ENCODE results near the gene ANGEL1. TPM values are rescaled to one million over a fixed set of nuclear protein-coding genes. Genes with fewer than 3 reads are reported as not detected.

ANGEL1 gene
- total and polyA plus RNA-seq, 9 of the 15 experiments (the other 6 are each of a cell fraction or from before 2014, with no cell fraction given) = 2.1 to 22.2 (median 7.3) TPM

DNA sequence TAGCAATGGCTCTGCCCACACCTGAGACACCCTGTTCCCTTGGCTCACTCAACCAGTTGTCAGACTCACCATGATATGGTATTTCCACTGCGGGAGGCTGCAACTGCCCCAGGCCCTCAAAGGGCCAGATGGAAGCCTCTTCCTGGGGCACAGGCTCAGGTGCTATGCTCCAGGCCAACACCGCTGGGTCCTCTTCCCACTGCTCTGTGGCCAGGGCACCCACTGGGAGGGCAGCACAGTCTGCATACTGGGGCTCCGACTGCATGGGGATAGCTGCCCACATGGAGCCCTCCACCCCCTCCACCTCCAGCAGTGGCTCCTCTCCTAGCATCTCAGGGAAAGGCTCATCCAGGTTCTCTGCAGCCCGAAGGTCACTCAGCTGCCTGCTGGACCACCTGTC, 3.7 kb downstream of the ANGEL1 start:
- no peaks in the 10 kb centered on the region for H3K27me3 ChIP-seq (ENCODE audit: control insufficient read depth in 2 of 2, insufficient read depth in 2 of 2, low read length in 2 of 2)
- H4K20me1 ChIP-seq (replicated peaks; ENCODE audit: control insufficient read depth, insufficient read depth, low read length) = no peaks in the 10 kb centered on the region
- CTCF ChIA-PET (ENCODE audit: low intra/inter-chr PET ratio) = no interaction called here
- H3K9me3 ChIP-seq (replicated peaks; ENCODE audit: control insufficient read depth, insufficient read depth, low read depth, low read length) = no peaks in the 10 kb centered on the region
- in situ Hi-C loops (cut with MboI) = no loop called here
- ATAC-seq (no peak), DNase-seq (ENCODE audit: extremely low read depth in 1 of 4, low spot score in 3 of 4) (no peak), FAIRE-seq (no peak)
- H3K9ac ChIP-seq (ENCODE audit: insufficient read depth in 1 of 2, low read depth in 2 of 2, low read length in 2 of 2) = 0 out of 4 replicates have a peak overlapping the region, but pooled peaks of 1 of the 2 experiments have one; percentile 11
- peaks cover 45% of the 10 kb centered on the region for H3K36me3 ChIP-seq (ENCODE audit: control insufficient read depth, insufficient read depth, low read length)
- 97% methylated on average over 3 of the region's 4 CpGs for WGBS (ENCODE audit: insufficient coverage, low coverage, missing lambda C conversion rate)
- H3K79me2 ChIP-seq (ENCODE audit: control insufficient read depth, insufficient read depth, low read length) = peaks cover 25% of the 10 kb centered on the region
- no peak overlapping the region for H3K27ac ChIP-seq (ENCODE audit: extremely low read depth, low read depth, low read length)
- H3K4me1 ChIP-seq (replicated peaks in 1 of 2; ENCODE audit: control insufficient read depth in 2 of 2, insufficient read depth in 2 of 2, low read length in 2 of 2) = peaks cover 13 to 14% of the 10 kb centered on the region in 2 experiments; a peak in 4 of 5 replicates
- H2AFZ ChIP-seq (ENCODE audit: low read depth, low read length) = no peak overlapping the region
- H3K9me1 ChIP-seq (ENCODE audit: control insufficient read depth, insufficient read depth, low read length) = no peaks in the 10 kb centered on the region
- intact Hi-C loops (cut with micrococcal nuclease) = no loop called here
- POLR2A ChIA-PET = no interaction called here
- no peak overlapping the region for H3K4me2 ChIP-seq (ENCODE audit: insufficient read depth, low read length)
- BruUV-seq (replicated peaks) = no TSS peak
- no peak overlapping the region for H3K4me3 ChIP-seq
- TF ChIP-seq ELF2 (CRISPR knock-in tag; IDR thresholded peaks at IDR 0.05) (no peak), ZBED1 (IDR thresholded peaks at IDR 0.05) (no peak), HNRNPUL1 (IDR thresholded peaks at IDR 0.05; ENCODE audit: low read length) (no peak), CLOCK (CRISPR knock-in tag; IDR thresholded peaks at IDR 0.05; ENCODE audit: borderline replicate concordance) (no peak), SRSF3 (IDR thresholded peaks at IDR 0.05; ENCODE audit: insufficient read depth, low read length) (no peak), ZNF395 (CRISPR knock-in tag; IDR thresholded peaks at IDR 0.05) (no peak)
- TF ChIP-seq, protein P1, sequence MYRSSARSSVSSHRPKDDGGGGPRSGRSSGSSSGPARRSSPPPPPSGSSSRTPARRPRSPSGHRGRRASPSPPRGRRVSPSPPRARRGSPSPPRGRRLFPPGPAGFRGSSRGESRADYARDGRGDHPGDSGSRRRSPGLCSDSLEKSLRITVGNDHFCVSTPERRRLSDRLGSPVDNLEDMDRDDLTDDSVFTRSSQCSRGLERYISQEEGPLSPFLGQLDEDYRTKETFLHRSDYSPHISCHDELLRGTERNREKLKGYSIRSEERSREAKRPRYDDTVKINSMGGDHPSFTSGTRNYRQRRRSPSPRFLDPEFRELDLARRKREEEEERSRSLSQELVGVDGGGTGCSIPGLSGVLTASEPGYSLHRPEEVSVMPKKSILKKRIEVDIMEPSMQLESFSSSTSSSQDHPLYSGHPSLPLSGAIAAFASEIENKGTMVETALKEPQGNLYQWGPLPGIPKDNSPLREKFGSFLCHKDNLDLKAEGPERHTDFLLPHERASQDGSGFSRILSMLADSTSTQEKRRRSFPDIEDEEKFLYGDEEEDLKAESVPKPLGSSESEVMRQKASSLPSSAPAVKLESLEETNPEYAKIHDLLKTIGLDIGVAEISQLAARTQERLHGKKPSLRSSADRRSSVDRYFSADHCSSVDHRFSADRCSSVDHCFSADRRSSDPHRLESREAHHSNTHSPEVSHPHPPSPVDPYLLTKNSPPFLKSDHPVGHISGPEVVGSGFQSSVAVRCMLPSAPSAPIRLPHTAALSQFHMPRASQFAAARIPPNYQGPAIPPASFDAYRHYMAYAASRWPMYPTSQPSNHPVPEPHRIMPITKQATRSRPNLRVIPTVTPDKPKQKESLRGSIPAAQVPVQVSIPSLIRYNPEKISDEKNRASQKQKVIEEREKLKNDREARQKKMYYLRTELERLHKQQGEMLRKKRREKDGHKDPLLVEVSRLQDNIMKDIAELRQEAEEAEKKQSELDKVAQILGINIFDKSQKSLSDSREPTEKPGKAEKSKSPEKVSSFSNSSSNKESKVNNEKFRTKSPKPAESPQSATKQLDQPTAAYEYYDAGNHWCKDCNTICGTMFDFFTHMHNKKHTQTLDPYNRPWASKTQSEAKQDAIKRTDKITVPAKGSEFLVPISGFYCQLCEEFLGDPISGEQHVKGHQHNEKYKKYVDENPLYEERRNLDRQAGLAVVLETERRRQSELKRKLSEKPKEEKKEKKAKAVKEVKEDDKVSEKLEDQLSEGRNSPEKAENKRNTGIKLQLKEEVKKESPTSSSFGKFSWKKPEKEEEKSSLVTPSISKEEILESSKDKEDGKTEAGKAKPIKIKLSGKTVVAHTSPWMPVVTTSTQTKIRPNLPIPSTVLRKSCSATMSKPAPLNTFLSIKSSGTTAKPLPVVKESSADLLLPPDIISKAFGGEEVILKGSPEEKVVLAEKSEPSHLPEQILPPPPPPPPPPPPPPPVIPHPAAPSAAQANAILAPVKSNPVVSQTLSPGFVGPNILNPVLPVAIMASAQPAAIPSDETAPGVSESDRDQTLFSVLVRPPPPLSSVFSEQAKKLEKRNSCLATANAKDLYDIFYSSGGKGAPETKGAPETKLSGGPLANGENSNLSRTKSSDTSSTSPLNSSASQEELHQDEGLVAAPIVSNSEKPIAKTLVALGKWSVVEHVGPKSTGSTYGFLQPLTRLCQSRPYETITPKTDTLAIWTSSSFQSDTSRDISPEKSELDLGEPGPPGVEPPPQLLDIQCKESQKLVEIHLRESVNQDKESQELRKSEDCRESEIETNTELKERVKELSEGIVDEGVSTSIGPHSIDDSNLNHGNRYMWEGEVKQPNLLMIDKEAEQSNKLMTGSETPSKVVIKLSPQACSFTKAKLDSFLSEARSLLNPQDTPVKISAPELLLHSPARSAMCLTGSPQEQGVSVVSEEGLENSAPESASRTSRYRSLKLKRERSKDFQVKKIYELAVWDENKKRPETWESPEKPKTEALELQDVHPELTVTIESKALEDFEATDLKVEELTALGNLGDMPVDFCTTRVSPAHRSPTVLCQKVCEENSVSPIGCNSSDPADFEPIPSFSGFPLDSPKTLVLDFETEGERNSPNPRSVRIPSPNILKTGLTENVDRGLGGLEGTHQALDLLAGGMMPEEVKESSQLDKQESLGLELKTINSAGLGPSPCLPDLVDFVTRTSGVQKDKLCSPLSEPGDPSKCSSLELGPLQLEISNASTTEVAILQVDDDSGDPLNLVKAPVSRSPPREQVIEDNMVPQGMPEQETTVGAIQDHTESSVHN (IDR thresholded peaks at IDR 0.05; ENCODE audit: borderline replicate concordance in 1 of 2, low read depth in 1 of 2) = no peak

All from K562 (cell line).